ENCODE measurements around the gene CYCS. TPM values are rescaled to one million over a fixed set of nuclear protein-coding genes. Genes with fewer than 3 reads are reported as not detected.
"Not testable (repeated sequence)": the region's sequence is repeated elsewhere in the genome, so short reads cannot be mapped to it uniquely, and the experiment has no call there.

CYCS gene
- total RNA-seq, 1 experiment from 2014 or later = 224 TPM

DNA sequence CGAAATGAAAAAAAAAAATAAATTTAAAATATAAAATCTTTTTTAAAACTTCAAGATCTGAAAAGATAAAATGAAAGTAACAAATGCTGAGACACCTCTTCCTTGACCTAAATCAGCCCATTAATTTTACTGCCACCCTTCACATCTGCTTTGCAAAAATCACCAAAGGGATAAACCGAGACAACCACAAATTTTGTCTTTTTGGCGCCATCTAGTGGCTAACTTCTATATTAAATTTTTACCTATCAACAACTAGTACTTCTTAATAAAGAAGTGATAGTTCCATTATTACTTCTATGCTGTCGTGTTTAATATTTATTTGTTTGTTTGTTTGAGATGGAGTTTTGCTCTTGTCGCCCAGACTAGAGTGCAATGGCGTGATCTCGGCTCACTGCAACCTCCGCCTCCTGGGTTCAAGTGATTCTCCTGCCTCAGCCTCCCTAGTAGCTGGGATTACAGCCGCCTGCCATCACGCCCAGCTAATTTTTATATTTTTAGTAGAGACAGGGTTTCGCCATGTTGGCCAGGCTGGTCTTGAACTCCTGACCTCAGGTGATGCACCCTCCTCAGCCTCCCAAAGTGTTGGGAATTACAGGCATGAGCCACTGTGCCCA lies 35.0 kb upstream of the CYCS start:
- ChIA-PET POLR2A (interaction anchor here (1.1 kb wide), 1 partner anchor 35 kb away, joined by 3 read pairs; the partner anchor contains the start of gene CYCS), CTCF (interaction anchor here (0.8 to 2.0 kb wide), 4 partner anchors 11 to 347 kb away, joined by 3 to 8 read pairs (median 3); a partner anchor contains a TSS)
- H3K9me3 ChIP-seq (ENCODE audit: control insufficient read depth in 1 of 2, insufficient read depth in 1 of 2, low read depth in 1 of 2, low read length in 2 of 2); H3K27ac ChIP-seq (ENCODE audit: low read depth, low read length); H3K27me3 ChIP-seq (ENCODE audit: insufficient read depth, low read length); RAD21 ChIA-PET (ENCODE audit: low non-redundant PET in 1 of 2, low total read pairs in 2 of 2, uncharacterized antibody in 2 of 2, unreplicated experiment in 2 of 2); H3K36me3 ChIP-seq (ENCODE audit: control insufficient read depth in 1 of 2, insufficient read depth in 2 of 2, low read length in 2 of 2); BruUV-seq (replicated peaks); H3K4me3 ChIP-seq (replicated peaks in 1 of 2; ENCODE audit: low read depth in 1 of 2, low read length in 2 of 2); H3K9ac ChIP-seq (ENCODE audit: low read length); H3K4me1 ChIP-seq (ENCODE audit: control insufficient read depth in 1 of 2, insufficient read depth in 2 of 2, low read length in 2 of 2); H3K79me2 ChIP-seq (ENCODE audit: insufficient read depth, low read length); H4K20me1 ChIP-seq (ENCODE audit: insufficient read depth); H3K9me2 ChIP-seq (ENCODE audit: insufficient read depth); intact Hi-C loops (cut with micrococcal nuclease): not testable (repeated sequence)
- peak overlapping the region; percentile 74 for H2AFZ ChIP-seq (ENCODE audit: low read depth, low read length, poor library complexity, severe bottlenecking)
- H3K4me2 ChIP-seq (ENCODE audit: low read length) = peak overlapping the region; percentile 49
- TF ChIP-seq, protein P1, sequence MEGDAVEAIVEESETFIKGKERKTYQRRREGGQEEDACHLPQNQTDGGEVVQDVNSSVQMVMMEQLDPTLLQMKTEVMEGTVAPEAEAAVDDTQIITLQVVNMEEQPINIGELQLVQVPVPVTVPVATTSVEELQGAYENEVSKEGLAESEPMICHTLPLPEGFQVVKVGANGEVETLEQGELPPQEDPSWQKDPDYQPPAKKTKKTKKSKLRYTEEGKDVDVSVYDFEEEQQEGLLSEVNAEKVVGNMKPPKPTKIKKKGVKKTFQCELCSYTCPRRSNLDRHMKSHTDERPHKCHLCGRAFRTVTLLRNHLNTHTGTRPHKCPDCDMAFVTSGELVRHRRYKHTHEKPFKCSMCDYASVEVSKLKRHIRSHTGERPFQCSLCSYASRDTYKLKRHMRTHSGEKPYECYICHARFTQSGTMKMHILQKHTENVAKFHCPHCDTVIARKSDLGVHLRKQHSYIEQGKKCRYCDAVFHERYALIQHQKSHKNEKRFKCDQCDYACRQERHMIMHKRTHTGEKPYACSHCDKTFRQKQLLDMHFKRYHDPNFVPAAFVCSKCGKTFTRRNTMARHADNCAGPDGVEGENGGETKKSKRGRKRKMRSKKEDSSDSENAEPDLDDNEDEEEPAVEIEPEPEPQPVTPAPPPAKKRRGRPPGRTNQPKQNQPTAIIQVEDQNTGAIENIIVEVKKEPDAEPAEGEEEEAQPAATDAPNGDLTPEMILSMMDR (IDR thresholded peaks at IDR 0.05 in 2 of 3, conservative IDR thresholded peaks at IDR 0.05 in 1 of 3; ENCODE audit: borderline replicate concordance in 1 of 3, insufficient read depth in 1 of 3, low read depth in 2 of 3, low read length in 2 of 3) = peak; percentile 31 to 66 (median 36); a peak in 4 of 6 replicates
- TF ChIP-seq RAD21 (IDR thresholded peaks at IDR 0.05; ENCODE audit: low read depth) = peak; percentile 56
- ATAC-seq (peak; percentile 77), DNase-seq (ENCODE audit: low read depth, low spot score) (peak; percentile 37)

DNA sequence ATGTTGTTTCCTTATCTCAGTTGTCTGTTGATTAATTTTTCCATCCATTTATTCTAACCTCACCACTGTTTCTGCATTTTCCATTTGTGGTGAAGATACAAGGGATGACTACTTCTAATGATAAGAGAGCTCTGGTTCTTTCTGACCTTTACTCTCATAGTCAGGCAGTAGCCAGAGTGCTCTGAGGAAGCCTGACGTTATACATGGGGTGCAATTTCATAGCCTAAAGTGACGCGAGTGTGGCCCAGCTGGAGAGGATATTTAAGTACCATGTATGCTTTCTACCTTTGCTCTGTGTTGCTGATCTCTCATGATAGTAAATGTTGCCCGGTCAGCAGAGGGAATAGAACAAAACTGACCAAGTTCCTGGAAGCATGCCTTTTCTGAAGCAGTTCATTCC lies 33.9 kb upstream of the CYCS start:
- ATAC-seq (no peak), DNase-seq (ENCODE audit: low read depth, low spot score) (no peak)
- Histone ChIP-seq H3K36me3 (ENCODE audit: control insufficient read depth in 1 of 2, insufficient read depth in 2 of 2, low read length in 2 of 2) (no peaks in the 10 kb centered on the region), H2AFZ (ENCODE audit: low read depth, low read length, poor library complexity, severe bottlenecking) (no peak overlapping the region), H3K27me3 (ENCODE audit: insufficient read depth, low read length) (no peaks in the 10 kb centered on the region), H3K9me2 (ENCODE audit: insufficient read depth) (no peaks in the 10 kb centered on the region), H3K4me2 (ENCODE audit: low read length) (no peak overlapping the region), H3K4me3 (replicated peaks in 1 of 2; ENCODE audit: low read depth in 1 of 2, low read length in 2 of 2) (no peak overlapping the region), H3K9ac (ENCODE audit: low read length) (no peak overlapping the region), H3K79me2 (ENCODE audit: insufficient read depth, low read length) (no peaks in the 10 kb centered on the region), H3K27ac (ENCODE audit: low read depth, low read length) (no peak overlapping the region), H3K4me1 (ENCODE audit: control insufficient read depth in 1 of 2, insufficient read depth in 2 of 2, low read length in 2 of 2) (no peaks in the 10 kb centered on the region; a peak in 1 of 4 replicates), H3K9me3 (ENCODE audit: control insufficient read depth in 1 of 2, insufficient read depth in 1 of 2, low read depth in 1 of 2, low read length in 2 of 2) (no peaks in the 10 kb centered on the region), H4K20me1 (ENCODE audit: insufficient read depth) (no peaks in the 10 kb centered on the region)
- no peak for TF ChIP-seq EGR1 (IDR thresholded peaks at IDR 0.05; ENCODE audit: low read depth)
- TF ChIP-seq EZH2phosphoT487 (IDR thresholded peaks at IDR 0.05; ENCODE audit: borderline replicate concordance) = no peak
- TF ChIP-seq TCF7L2 (IDR thresholded peaks at IDR 0.05; ENCODE audit: borderline replicate concordance, extremely low read depth, insufficient read depth, insufficient read length) = no peak
- TF ChIP-seq, protein P2, sequence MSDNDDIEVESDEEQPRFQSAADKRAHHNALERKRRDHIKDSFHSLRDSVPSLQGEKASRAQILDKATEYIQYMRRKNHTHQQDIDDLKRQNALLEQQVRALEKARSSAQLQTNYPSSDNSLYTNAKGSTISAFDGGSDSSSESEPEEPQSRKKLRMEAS (IDR thresholded peaks at IDR 0.05) = no peak
- TF ChIP-seq YY1 (IDR thresholded peaks at IDR 0.05; ENCODE audit: extremely low read depth, insufficient replicate concordance, low read depth, low read length) = no peak
- no peak for TF ChIP-seq RAD21 (IDR thresholded peaks at IDR 0.05; ENCODE audit: low read depth)
- no peak for TF ChIP-seq CBX3 (IDR thresholded peaks at IDR 0.05; ENCODE audit: low read depth)
- no peak for TF ChIP-seq CEBPB (IDR thresholded peaks at IDR 0.05; ENCODE audit: low read depth)
- no peak for TF ChIP-seq FOSL1 (IDR thresholded peaks at IDR 0.05; ENCODE audit: low read depth)
- TF ChIP-seq POLR2AphosphoS5 (IDR thresholded peaks at IDR 0.05; ENCODE audit: low read depth, low read length) = no peak
- TF ChIP-seq, protein P3, sequence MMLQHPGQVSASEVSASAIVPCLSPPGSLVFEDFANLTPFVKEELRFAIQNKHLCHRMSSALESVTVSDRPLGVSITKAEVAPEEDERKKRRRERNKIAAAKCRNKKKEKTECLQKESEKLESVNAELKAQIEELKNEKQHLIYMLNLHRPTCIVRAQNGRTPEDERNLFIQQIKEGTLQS (IDR thresholded peaks at IDR 0.05) = no peak
- TF ChIP-seq JUND (IDR thresholded peaks at IDR 0.05) = no peak
- no peak for TF ChIP-seq SRF (IDR thresholded peaks at IDR 0.05; ENCODE audit: low read depth)
- ChIA-PET POLR2A (no interaction called here), RAD21 (ENCODE audit: low non-redundant PET in 1 of 2, low total read pairs in 2 of 2, uncharacterized antibody in 2 of 2, unreplicated experiment in 2 of 2) (no interaction called here), CTCF (no interaction called here)
- intact Hi-C loops (cut with micrococcal nuclease) = no loop called here
- no TSS peak for BruUV-seq (replicated peaks)
